Stimulated activated CD8-positive, alpha-beta memory T cell treated with anti-CD3 and anti-CD28 coated beads, Interleukin-12 subunit alpha, Interleukin-12 subunit beta, amount 100 ng/mL, for 24 hours (primary cell): Measurements from ENCODE around the gene OR6T1.

Source experiments
- DNase-seq: peaks from one replicate; pipeline ENCODE4 v3.0.0-alpha.2; 2020; ENCODE audit errors: extremely low read depth

Gene OR6T1, protein sequence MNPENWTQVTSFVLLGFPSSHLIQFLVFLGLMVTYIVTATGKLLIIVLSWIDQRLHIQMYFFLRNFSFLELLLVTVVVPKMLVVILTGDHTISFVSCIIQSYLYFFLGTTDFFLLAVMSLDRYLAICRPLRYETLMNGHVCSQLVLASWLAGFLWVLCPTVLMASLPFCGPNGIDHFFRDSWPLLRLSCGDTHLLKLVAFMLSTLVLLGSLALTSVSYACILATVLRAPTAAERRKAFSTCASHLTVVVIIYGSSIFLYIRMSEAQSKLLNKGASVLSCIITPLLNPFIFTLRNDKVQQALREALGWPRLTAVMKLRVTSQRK

DNA sequence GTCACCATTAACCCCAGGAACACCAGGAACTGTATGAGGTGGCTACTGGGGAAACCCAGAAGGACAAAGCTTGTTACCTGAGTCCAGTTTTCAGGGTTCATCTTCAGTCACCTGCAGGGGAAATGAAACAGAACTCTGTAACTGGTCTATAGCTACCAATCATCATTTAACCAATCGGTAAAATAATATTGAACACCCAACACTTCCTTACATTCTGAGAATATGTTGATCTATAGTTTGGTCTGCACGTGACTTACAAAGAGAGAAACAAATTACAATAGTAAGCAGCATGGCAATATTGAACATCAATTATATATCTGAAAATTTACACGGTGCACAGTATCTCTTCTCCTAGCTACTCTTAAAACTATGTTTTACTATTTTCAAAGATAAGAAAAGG, at the start of gene OR6T1:
OR6T1 (minus strand) TSS at position 101 of the 400 bp plus-strand sequence; CDS start at position 101, 0 bp downstream.
- DNase-seq: no peak

DNA sequence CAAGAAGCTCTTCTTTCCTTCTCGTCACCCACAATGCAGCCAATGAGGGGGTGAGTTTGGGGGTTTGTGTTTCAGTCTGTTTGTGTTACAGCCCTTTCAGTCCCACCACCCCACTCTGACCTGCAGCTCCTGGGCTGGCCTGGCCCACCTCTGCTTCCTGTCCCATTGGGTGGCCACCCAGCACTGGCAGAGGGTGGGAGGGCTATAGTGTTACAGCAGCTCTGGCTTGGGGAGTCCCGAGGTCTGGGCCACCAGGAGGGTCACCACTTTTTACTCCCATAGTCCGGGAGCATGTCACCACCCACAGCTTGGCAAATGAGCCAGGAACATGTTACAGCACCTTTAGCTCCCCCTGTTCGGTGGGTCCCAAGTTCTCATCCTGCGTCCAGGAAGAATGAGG, 35.7 kb upstream of the OR6T1 start:
- no peak for DNase-seq

DNA sequence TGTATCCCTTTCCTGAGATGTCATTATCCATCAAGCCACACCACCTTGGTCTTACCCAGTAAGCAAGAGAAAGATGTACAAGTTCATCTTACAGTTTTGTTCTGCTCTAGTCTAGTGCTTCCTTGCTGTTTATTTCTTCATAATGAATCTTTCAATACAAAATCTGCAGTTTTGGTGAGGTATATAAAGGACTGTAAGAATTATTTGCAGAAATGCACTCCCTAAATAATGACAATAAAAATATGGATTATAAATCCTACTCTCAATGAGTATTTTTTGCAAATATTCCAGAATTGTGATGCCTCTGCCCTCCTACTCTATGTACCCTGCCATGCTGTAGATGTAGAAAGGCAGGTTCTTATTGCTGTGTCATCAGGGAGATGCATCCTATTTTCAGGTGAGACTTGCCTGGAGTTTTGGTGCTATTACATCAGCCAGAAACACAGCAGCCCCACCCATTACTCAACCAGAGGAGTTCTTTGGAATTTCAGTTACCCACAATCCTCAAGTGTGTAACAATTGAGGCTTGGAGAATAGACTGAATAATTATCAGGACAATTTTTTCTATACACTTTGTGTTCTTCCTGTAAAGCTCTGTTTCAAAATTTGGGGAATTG, 34.2 kb upstream of the OR6T1 start, which contains the start of gene OR10S1:
OR10S1 (minus strand) TSS at position 51 of the 617 bp plus-strand sequence. CDS start 117 bp downstream, outside the sequence.
- no peak for DNase-seq

DNA sequence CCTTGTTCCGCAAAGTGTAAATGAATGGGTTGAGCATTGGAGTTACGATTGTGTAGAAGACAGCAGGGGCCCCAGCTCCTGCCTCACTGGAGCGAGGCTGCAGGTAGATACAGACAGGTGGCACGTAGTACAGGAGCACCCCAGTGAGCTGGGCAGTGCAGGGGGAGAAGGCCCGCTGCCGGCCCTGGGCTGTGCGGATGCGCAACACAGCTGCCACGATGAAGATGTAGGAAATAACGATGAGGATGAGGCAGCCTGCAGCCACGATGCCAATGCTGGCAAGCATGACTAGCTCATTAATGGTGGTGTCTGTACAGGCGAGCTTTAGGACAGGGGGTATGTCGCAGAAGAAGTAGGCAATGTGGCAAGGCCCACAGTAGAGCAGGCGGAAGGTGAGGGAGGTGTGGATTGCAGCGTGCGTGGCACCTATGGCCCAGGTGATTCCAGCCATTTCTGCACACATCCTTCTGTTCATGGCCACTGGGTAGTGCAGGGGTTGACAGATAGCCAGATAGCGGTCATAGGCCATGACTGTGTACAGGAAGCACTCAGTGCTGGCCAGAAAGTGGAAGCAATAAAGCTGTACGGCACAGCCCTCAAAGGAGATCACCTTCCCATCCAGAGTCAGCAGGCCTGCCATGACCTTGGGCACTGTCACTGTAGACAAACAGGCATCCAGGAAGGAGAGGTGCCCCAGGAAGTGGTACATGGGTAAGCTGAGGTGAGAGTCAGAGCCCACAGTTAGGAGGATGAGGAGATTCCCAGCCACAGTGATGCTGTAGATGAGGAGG, 33.3 kb upstream of the OR6T1 start:
- DNase-seq: no peak

DNA sequence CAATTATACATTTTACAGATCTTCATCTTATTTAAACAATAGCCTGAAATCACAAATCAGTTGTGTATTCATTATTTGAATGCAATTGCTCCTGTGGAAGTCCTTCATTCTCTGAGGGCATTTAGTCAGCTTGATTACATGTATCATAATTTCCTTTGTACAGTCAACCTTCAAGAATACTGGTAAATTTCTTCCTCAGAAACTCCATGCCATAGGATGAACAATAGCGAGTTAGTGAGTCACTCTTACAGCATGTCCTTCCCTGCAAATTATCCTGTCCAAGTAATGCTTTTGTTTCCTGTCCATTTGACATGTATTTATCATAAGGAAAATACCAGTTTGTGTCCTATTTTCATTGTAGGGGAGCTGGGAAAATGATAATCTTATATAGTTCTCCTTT, 30.2 kb upstream of the OR6T1 start:
- no peak for DNase-seq

DNA sequence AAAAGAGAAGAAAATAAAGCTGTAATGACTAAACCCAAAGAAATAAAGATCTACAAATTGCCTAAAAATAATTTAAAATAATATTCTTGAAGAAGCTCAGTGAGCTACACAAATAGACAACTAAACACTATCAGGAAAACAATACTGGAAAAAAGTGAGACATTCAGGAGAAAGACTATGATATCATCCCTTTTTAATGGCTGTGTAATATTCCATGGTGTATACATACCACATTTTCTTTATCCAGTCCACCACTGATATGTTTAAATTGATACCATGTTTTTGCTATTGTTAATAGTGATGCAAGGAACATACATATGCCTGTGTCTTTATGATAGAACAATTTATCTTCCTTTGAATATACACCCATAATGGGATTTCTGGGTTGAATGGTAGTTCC, 13.1 kb upstream of the OR6T1 start:
- DNase-seq: no peak

DNA sequence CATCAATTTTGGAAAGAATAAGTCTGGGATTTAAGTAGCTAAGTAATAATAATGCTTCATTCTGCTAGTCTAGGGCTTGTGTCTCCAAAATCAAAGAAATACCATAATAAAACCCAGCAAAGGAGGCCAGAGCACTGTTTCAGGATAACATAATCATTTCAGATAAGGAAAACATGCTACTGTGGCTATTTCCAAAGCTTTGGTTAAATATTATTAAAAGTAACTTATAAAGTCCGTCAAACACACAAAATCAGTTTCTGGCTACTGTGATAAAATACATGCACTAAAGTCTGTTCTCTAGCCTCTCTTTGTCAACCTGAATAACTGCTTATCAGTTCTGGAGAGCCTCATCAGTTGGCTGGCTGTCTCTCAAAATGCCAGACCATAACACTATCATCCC, 1.5 kb upstream of the OR6T1 start:
- DNase-seq: no peak

DNA sequence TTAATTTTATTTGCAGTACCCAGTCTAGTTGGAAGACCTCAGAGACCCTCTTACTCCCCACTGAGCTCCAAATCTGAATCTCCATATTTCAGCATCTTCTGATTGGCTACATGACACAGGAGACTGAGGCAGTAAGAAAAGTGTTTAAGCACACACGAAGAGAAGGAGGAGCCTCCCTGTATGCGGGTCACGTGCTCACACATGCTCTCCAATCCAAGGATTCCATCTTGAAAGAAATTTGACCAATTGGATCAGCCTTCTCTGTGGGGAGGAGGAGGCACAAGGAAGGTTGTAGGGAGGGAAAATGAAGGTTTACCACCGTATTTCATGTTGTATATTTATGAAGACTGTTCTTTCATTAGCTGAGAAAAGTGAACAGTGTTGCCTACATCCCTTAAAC, 1.2 kb downstream of the OR6T1 start:
- no peak for DNase-seq

DNA sequence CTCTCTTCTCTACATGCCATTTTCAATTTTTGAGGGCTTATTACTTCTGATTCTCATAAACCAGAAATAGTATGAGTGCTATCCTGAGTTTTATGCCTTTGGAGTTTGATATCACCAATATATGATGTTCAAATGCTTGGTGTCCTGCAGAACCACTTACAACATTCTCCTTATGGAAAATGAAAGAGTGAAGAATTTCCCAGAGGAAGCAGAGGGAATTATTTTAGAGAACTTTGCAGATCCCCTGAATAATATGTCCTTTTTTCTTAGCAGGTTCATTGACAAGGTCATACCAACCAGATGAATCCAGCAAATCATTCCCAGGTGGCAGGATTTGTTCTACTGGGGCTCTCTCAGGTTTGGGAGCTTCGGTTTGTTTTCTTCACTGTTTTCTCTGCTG, 4.3 kb downstream of the OR6T1 start, which contains the start of gene OR4D5:
OR4D5 (plus strand) TSS at position 301 of the 400 bp plus-strand sequence; CDS start at position 301, 0 bp downstream.
- DNase-seq: no peak

DNA sequence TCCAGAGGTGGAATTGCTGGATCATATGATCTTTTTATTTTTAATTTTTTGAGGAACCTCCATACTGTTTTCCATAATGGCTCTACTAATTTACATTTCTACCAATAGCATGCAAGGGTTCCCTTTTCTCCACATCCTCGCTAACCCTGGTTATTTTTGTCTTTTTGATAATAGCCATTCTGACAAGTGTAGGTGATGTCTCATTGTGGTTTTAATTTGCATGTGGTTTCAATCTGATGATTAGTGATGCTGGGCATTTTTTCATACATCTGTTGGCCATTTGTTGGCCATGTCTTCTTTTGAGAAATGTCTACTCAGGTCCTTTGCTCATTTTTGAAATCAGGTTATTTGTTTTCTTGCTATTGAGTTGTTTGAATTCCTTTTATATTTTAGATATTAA, 19.6 kb downstream of the OR6T1 start:
- no peak for DNase-seq

DNA sequence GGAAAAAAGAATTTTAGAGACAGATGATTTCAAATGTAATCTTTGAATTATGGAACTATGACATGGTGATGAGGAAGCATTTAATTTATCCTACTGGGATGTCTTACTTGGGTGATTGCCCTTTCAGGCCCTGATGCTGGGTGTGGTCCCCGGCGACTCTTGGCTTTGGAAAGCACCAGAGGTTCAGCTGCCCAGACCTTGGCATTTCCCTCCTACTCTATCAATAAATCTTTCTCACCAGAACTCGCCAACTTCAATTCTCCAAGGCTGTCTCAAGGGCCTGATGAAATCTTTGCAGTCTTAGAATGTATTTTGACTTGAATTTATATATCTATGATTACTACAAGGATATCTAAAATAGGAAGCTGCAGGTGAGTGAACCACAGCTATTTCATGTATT, 22.7 kb downstream of the OR6T1 start:
- no peak for DNase-seq

DNA sequence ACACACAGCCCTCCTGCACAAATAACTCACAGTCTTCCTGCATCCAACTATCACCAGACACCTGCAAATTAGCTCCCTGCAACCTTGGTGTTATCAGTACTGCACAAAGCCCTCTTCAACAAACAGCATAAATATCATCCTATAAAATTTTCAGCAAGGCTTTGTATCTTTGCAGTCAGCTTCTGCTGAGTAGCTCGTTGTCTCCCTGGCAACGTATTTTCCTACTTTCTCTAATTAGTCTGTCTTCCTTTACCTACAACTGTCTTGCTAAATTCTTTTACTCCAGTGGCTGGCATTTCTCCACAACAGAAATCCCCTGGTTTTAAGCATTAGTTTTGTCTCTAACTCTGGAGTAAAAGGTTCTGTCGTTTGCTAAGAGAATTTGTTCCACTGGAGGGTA, 37.8 kb downstream of the OR6T1 start:
- no peak for DNase-seq

DNA sequence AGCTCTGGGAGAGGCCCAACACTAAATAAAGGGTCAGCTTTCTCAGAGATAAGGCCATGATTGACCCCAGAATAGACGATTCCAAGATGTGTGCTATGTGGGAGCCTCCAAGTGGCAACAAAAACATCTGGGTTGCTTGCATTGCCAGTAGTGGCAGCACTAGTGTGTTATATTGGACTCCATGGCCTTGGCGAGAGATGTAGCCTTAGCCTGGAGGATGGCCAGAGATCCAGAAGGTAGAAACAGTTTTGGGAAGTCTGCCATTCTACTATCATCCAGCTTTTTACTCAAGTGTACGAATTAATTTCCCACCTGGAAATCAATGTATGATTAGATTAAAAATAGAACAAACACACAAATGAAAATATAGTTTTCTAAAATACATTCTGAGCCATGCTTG, 38.7 kb downstream of the OR6T1 start:
- no peak for DNase-seq

DNA sequence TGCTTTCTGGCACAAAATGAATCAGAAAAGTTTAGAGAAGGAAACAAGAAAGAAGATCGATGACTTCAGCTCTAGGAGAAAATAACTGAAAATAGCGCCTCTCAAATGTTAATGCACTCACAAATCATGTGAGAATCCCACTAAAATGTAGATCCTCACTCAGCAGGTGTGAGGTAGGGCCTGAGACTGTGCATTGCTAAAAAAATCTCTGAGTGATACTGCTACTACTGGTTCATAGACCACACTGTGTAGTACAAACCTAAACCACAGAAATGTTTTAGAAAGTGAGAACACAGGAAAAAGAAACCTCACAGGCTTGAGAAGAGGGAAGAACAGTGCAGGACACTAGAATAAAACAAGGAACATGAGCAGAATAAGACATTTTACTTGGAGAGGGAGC, 39.7 kb downstream of the OR6T1 start:
- DNase-seq: no peak

DNA sequence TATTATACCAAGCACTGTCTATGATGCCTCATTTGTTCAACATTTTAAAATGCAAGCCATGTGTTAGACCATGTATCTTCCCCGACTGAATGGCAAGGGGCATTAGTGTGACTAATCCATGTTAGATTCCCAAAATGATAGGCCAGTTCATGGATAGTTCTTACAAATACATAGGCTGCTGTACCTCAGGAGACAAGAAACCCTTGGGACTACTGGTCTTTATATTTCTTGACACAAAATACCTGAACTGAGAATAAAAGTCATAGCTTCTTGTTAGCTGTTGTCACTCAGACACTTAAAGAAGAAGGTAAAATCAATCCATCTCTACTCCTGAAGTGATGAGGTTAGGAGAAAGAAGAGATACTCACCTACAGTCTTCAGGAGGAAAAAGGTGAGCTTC, 41.8 kb downstream of the OR6T1 start, which contains the start of gene OR8D4:
OR8D4 (plus strand) TSS at position 301 of the 400 bp plus-strand sequence. CDS start 4,265 bp downstream, outside the sequence.
- no peak for DNase-seq

DNA sequence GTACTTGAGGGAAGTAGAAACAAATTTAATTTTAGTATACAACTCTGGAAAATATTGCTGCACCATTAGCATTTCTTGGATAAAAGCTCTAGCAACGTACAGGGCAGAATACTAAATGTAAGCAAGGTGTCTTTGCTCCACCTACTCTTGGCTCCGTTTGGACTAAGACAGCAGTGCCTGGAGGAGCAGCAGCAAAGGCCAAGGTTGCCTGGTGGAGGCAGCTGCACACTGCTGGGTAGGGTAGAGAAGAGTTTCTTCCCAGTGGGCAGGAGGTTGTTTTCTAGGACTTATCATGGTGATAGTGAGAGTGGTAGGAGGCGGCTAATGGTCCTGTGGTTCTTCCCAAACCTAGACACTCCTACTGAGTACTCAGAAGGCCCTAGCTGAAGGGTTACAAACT, 43.8 kb downstream of the OR6T1 start:
- no peak for DNase-seq
